H1 (cell line): Measurements from ENCODE around the gene MPV17. TPM values are rescaled to one million over a fixed set of nuclear protein-coding genes. Genes with fewer than 3 reads are reported as not detected.
A peak's percentile ranks its signal among the peaks of the same experiment; 100 is the strongest.

Experiments used
- CTCF ChIA-PET: fragments of 300-600 bp; sonication (Branson Sonifier 250); formaldehyde crosslinking; loops from one replicate; lab custom pipeline; 2021; ENCODE audit not compliant: partially characterized antibody; lab: Charles Lee
- POLR2A ChIA-PET: fragments of 300-600 bp; sonication (Branson Sonifier 250); formaldehyde crosslinking; loops from one replicate; lab custom pipeline; 2021; ENCODE audit warnings: inconsistent platforms; ENCODE audit not compliant: partially characterized antibody; lab: Charles Lee
- DNase-seq, 2 experiments: peaks; one replicate each; pipeline versions ENCODE4 v3.0.0 to v3.0.0-alpha.2; 2010 to 2022; ENCODE audit warnings: low spot score in 2 of 2, low read depth in 1 of 2, mixed read lengths in 1 of 2
- FAIRE-seq: peaks from 2 replicates; lab custom pipeline; 2011; peaks lifted over from hg19 to GRCh38; lab: Jason Lieb, UNC
- H2AFZ ChIP-seq: 2 replicates; pipeline ENCODE4 v1.8.1; 2012; ENCODE audit warnings: low read length, inconsistent platforms
- H2AK5ac ChIP-seq: 2 replicates; pipeline ENCODE4 v1.6.1; 2013; ENCODE audit warnings: low read depth, low read length
- H2BK120ac ChIP-seq: replicated peaks from 2 replicates; pipeline ENCODE3; 2013; ENCODE audit warnings: low read depth, low read length, inconsistent platforms
- H2BK12ac ChIP-seq: 2 replicates; pipeline ENCODE4 v1.6.1; 2013; ENCODE audit warnings: low read depth, low read length
- H2BK15ac ChIP-seq: 2 replicates; pipeline ENCODE4 v1.6.1; 2013; ENCODE audit warnings: low read length
- H2BK20ac ChIP-seq: 2 replicates; pipeline ENCODE4 v1.6.1; 2013; ENCODE audit warnings: low read length
- H2BK5ac ChIP-seq: 2 replicates; pipeline ENCODE4 v1.6.1; 2013; ENCODE audit warnings: low read depth, low read length
- H3K14ac ChIP-seq: 2 replicates; pipeline ENCODE4 v1.6.1; 2013; ENCODE audit warnings: inconsistent platforms; ENCODE audit not compliant: insufficient read length
- H3K18ac ChIP-seq: 2 replicates; pipeline ENCODE4 v1.6.1; 2013; ENCODE audit warnings: low read length; ENCODE audit errors: extremely low read depth
- H3K23ac ChIP-seq: 2 replicates; pipeline ENCODE4 v1.6.1; 2013; ENCODE audit warnings: inconsistent platforms; ENCODE audit not compliant: insufficient read length
- H3K23me2 ChIP-seq: 2 replicates; pipeline ENCODE4 v1.6.1; 2013; ENCODE audit warnings: low read depth, low read length
- H3K27ac ChIP-seq: 2 replicates; pipeline ENCODE4 v1.6.1; 2011; ENCODE audit warnings: low read depth, low read length, inconsistent platforms
- H3K27me3 ChIP-seq, 4 experiments: replicated peaks in 1 of 4; 1 replicate in 1 of 4; 2 replicates in 3 of 4; pipeline versions ENCODE4 v1.6.1 to v1.8.1; 2011 to 2013; ENCODE audit warnings: low read length in 3 of 4, mild to moderate bottlenecking in 3 of 4, inconsistent platforms in 2 of 4, mixed read lengths in 2 of 4, moderate library complexity in 1 of 4; ENCODE audit not compliant: control insufficient read depth in 3 of 4, insufficient read depth in 3 of 4; ENCODE audit errors: extremely low read depth in 1 of 4
- H3K36me3 ChIP-seq, 4 experiments: 2 replicates each; pipeline versions ENCODE4 v1.6.1 to v1.8.1; 2011 to 2013; ENCODE audit warnings: mild to moderate bottlenecking in 4 of 4, low read length in 3 of 4, moderate library complexity in 2 of 4, control low read depth in 1 of 4, inconsistent platforms in 1 of 4; ENCODE audit not compliant: insufficient read depth in 4 of 4, control insufficient read depth in 2 of 4
- H3K4ac ChIP-seq: replicated peaks from 2 replicates; pipeline ENCODE3; 2013; ENCODE audit warnings: low read length, low read depth, mixed read lengths, inconsistent platforms; ENCODE audit not compliant: insufficient read length
- H3K4me1 ChIP-seq, 4 experiments: replicated peaks in 1 of 4; 1 replicate in 1 of 4; 2 replicates in 3 of 4; pipeline versions ENCODE4 v1.6.1 to v1.8.1; 2011 to 2013; ENCODE audit warnings: low read length in 3 of 4, inconsistent platforms in 2 of 4, mixed read lengths in 1 of 4; ENCODE audit not compliant: insufficient read depth in 4 of 4, control insufficient read depth in 3 of 4
- H3K4me2 ChIP-seq, 2 experiments: 2 replicates each; pipeline versions ENCODE4 v1.6.1 to v1.8.1; 2011 to 2013; ENCODE audit warnings: low read depth in 2 of 2, low read length in 2 of 2, control low read depth in 1 of 2, inconsistent platforms in 1 of 2, mild to moderate bottlenecking in 1 of 2; ENCODE audit not compliant: insufficient read depth in 1 of 2
- H3K4me3 ChIP-seq, 4 experiments: fragments of 200-600, 300-600 bp in 1 of 4; sonication (generic), shearing (Covaris generic), sonication (Bioruptor Twin) in 1 of 4; 2 replicates each; pipeline versions ENCODE4 v1.5.1 to v1.8.1; 2011 to 2016; ENCODE audit warnings: low read length in 4 of 4, low read depth in 3 of 4, control low read depth in 2 of 4, inconsistent platforms in 2 of 4, mild to moderate bottlenecking in 2 of 4, mixed read lengths in 1 of 4, moderate library complexity in 1 of 4; ENCODE audit not compliant: insufficient read depth in 2 of 4; ENCODE audit errors: extremely low read depth in 1 of 4
- H3K56ac ChIP-seq: replicated peaks from 2 replicates; pipeline ENCODE3; 2013; ENCODE audit warnings: low read depth, mild to moderate bottlenecking, mixed read lengths, low read length, inconsistent platforms; ENCODE audit not compliant: insufficient read length
- H3K79me1 ChIP-seq: 2 replicates; pipeline ENCODE4 v1.6.1; 2013; ENCODE audit warnings: low read depth, low read length, control low read depth
- H3K79me2 ChIP-seq, 2 experiments: 2 replicates each; pipeline versions ENCODE4 v1.6.1 to v1.8.1; 2012 to 2013; ENCODE audit warnings: low read length in 2 of 2, mild to moderate bottlenecking in 2 of 2, inconsistent platforms in 1 of 2; ENCODE audit not compliant: insufficient read depth in 2 of 2, control insufficient read depth in 1 of 2
- H3K9ac ChIP-seq, 4 experiments: replicated peaks in 1 of 4; 1 replicate in 1 of 4; 2 replicates in 3 of 4; pipeline versions ENCODE4 v1.6.1 to v1.8.1; 2011 to 2013; ENCODE audit warnings: low read depth in 3 of 4, low read length in 3 of 4, control low read depth in 2 of 4, mild to moderate bottlenecking in 2 of 4, moderate library complexity in 2 of 4, inconsistent platforms in 1 of 4; ENCODE audit errors: extremely low read depth in 1 of 4
- H3K9me3 ChIP-seq, 2 experiments: 2 replicates each; pipeline versions ENCODE4 v1.6.1 to v1.8.1; 2012 to 2013; ENCODE audit warnings: mild to moderate bottlenecking in 2 of 2, moderate library complexity in 2 of 2, control low read depth in 1 of 2, inconsistent platforms in 1 of 2, low read depth in 1 of 2, low read length in 1 of 2, mixed read lengths in 1 of 2; ENCODE audit not compliant: insufficient read depth in 2 of 2
- H4K20me1 ChIP-seq, 2 experiments: replicated peaks in 1 of 2; 2 replicates each; pipeline versions ENCODE3 to v1.8.1; 2011 to 2013; ENCODE audit warnings: inconsistent platforms in 2 of 2, low read length in 2 of 2, mild to moderate bottlenecking in 1 of 2; ENCODE audit not compliant: insufficient read depth in 2 of 2, control insufficient read depth in 1 of 2
- H4K5ac ChIP-seq: 2 replicates; pipeline ENCODE4 v1.6.1; 2013; ENCODE audit warnings: low read length, low read depth, mixed read lengths, inconsistent platforms; ENCODE audit not compliant: insufficient read length
- H4K8ac ChIP-seq: 2 replicates; pipeline ENCODE4 v1.8.0; 2013; ENCODE audit warnings: mild to moderate bottlenecking, moderate library complexity, low read length, inconsistent platforms; ENCODE audit not compliant: insufficient read depth; ENCODE audit errors: extremely low read depth
- H4K91ac ChIP-seq: replicated peaks from 2 replicates; pipeline ENCODE3; 2013; ENCODE audit warnings: low read length, mixed read lengths, inconsistent platforms; ENCODE audit not compliant: insufficient read length
- CBX8 ChIP-seq: fragments of 300-800, 300-1000 bp; sonication (generic); IDR thresholded peaks from 2 replicates; pipeline ENCODE4 v1.7.1; 2016; ENCODE audit warnings: low read depth, low read length, borderline replicate concordance
- EZH2 ChIP-seq: fragments of 200-600 bp; sonication (generic); IDR thresholded peaks from 2 replicates; pipeline ENCODE4 v1.7.1; 2012; ENCODE audit warnings: low read depth, mild to moderate bottlenecking, moderate library complexity, low read length, inconsistent platforms; ENCODE audit not compliant: severe bottlenecking
- JUND ChIP-seq: IDR thresholded peaks from 2 replicates; pipeline ENCODE4 v1.6.1; 2011; ENCODE audit warnings: mild to moderate bottlenecking, improper control_type of control experiment, low read length
- RAD21 ChIP-seq, 2 experiments: IDR thresholded peaks in 1 of 2; conservative IDR thresholded peaks in 1 of 2; 2 replicates each; pipeline ENCODE4 v1.6.1; 2011; ENCODE audit warnings: low read depth in 2 of 2, low read length in 2 of 2, improper control_type of control experiment in 1 of 2, inconsistent platforms in 1 of 2, mild to moderate bottlenecking in 1 of 2, moderate library complexity in 1 of 2
- SIN3A ChIP-seq, 2 experiments: IDR thresholded peaks in 1 of 2; conservative IDR thresholded peaks in 1 of 2; 2 replicates each; pipeline ENCODE4 v1.6.1; 2011 to 2012; ENCODE audit warnings: low read length in 2 of 2, improper control_type of control experiment in 1 of 2, low read depth in 1 of 2, mild to moderate bottlenecking in 1 of 2
- SUZ12 ChIP-seq: fragments of 200-600 bp; sonication (generic); IDR thresholded peaks from 2 replicates; pipeline ENCODE4 v1.6.1; 2012; ENCODE audit warnings: mild to moderate bottlenecking, inconsistent platforms, low read length, moderate library complexity, mixed read lengths
- TCF12 ChIP-seq: IDR thresholded peaks from 2 replicates; pipeline ENCODE4 v1.6.1; 2011; ENCODE audit warnings: low read depth, mild to moderate bottlenecking, low read length
- WGBS, 2 experiments: shearing (Covaris generic) in 1 of 2; methylation state at CpG; one replicate each; pipeline versions ENCODE4 v1.1.6 to v1.1.7; 2013 to 2015; ENCODE audit warnings: low lambda C conversion rate in 2 of 2, mixed read lengths in 2 of 2, inconsistent platforms in 1 of 2, low coverage in 1 of 2, missing lambda C conversion rate in 1 of 2; ENCODE audit not compliant: insufficient replicate concordance in 2 of 2, insufficient coverage in 1 of 2, insufficient read length in 1 of 2; ENCODE audit errors: extremely low coverage in 1 of 2, missing lambda C conversion rate in 1 of 2; 5-methylcytosine and 5-hydroxymethylcytosine counted together
- polyA plus RNA-seq, 7 experiments: library from polyadenylated mRNA; depleted of rRNA in 3 of 7; stranded (reverse) in 5 of 7; unstranded in 2 of 7; fragments of >200 nt in 5 of 7; fragments of 200-250 nt in 2 of 7; gene quantifications; 1 replicate in 5 of 7; 2 replicates in 1 of 7; 4 replicates in 1 of 7; pipeline versions ENCODE4 v1.2.1 to v1.2.3, GENCODE V29; 2011 to 2013; ENCODE audit warnings: missing spikeins in 2 of 7, mixed read lengths in 2 of 7
- total RNA-seq: library from RNA; stranded (reverse); fragmentation: NEBNext Ultra II Directional; extraction: Animal tissue kit (Norgen Biotek cat#: 25700); gene quantifications from 2 replicates; pipeline ENCODE4 v1.2.1, GENCODE V29; 2021

The MPV17 gene
- total and polyA plus RNA-seq, 2 of the 8 experiments (the other 6 are each of a cell fraction or from before 2014, with no cell fraction given), result 45.2 to 181 TPM

DNA sequence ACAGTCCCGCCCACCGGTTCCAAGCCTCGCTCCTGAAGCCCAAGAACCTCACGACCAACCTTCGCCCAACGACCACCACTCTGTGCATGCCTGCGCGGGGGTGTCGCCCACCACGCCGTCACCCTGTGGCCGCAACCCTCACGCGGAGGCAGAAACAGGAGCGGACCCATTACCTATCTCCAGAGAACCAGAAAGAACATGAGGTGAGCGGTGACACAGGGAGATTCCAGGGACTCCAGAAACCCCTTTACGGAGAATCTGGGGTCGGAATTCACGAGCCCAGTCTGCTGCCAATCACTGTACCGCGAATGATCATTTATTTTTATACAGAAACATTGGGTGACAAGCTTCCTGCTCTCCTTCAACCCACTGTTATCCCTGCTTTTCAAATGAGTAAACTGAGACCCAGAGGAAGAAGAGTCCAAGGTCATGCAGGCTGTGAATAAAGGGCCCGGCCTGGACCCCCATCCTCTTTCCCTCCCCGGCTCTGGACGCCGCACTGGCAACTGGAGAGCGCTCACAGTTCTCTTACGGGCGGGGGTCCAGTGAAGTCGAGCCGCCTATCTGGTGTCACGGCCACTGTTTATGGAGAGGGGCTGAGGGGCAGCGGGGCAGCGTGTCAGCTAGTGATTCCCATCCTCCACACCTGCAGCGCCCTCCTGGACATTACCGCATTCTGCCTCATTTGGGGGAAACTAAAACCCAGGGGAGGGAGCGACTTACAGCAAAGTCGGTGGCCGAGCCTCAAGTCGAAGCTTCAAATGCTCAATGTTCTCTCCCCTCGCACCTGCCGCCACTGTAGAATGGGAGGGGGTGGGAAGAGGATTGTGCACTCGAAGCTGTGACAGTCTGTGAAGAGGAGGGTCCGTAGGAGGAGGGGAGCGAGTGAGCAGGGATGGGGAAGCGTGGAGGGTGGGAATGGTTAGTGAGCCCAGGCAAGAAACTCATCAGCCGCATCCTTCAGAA lies 59.3 kb downstream of the MPV17 start:
- Histone ChIP-seq H3K79me2 (peaks cover 0 to 2% of the 10 kb centered on the region in 2 experiments; a peak in 1 of 4 replicates), H3K23me2 (peaks cover 19% of the 10 kb centered on the region; the same call in 1 of the 2 replicates), H2BK12ac (peak overlapping the region; percentile 68; the same call in 1 of the 2 replicates), H3K4me1 (peaks cover 3 to 19% (median 14%) of the 10 kb centered on the region in 4 experiments), H3K18ac (peak overlapping the region; percentile 78), H3K27me3 (peaks cover 39 to 73% (median 61%) of the 10 kb centered on the region in 4 experiments), H4K5ac (peak overlapping the region; percentile 44), H2AFZ (peak overlapping the region; percentile 56; the same call in 1 of the 2 replicates), H3K23ac (no peak overlapping the region), H2BK120ac (no peak overlapping the region), H2AK5ac (no peak overlapping the region), H3K56ac (no peak overlapping the region), H3K9me3 (no peaks in the 10 kb centered on the region), H3K36me3 (no peaks in the 10 kb centered on the region), H4K91ac (peak overlapping the region; percentile 14), H3K79me1 (no peaks in the 10 kb centered on the region), H4K20me1 (peaks cover 0 to 8% of the 10 kb centered on the region in 2 experiments), H4K8ac (no peak overlapping the region; the same call in none of the 2 replicates), H3K9ac (no peak overlapping the region), H2BK15ac (peak overlapping the region; percentile 75; the same call in 1 of the 2 replicates), H3K4ac (peak overlapping the region; percentile 70), H3K4me3 (peak overlapping the region; percentile 60 to 85 (median 63)), H2BK5ac (no peak overlapping the region; the same call in 1 of the 2 replicates), H2BK20ac (no peak overlapping the region), H3K14ac (no peak overlapping the region), H3K4me2 (peak overlapping the region; percentile 88 to 99), H3K27ac (no peak overlapping the region)
- WGBS, 2 experiments, result 3% methylated on average over 46 of the region's 46 CpGs; no CpG with 5 or more reads in 1 of the 2 experiments
- FAIRE-seq, result no peak
- ChIA-PET POLR2A (interaction anchor here (0.9 to 8.2 kb wide), 10 partner anchors 8 to 52 kb away, joined by 3 to 71 read pairs (median 5); partner anchors contain the start of genes ATRAID, CAD, DNAJC5G and SLC5A6), CTCF (interaction anchor here (0.7 to 14.1 kb wide), 17 partner anchors 10 to 184 kb away, joined by 3 to 288 read pairs (median 6); partner anchors contain the start of genes DNAJC5G, EIF2B4, PREB and SNX17)
- peak in 1 of 2 experiments; percentile 71 for DNase-seq
- TF ChIP-seq EZH2 (peak; percentile 88), JUND (no peak), SUZ12 (peak; percentile 89), CBX8 (no peak), RAD21 (IDR thresholded peaks at IDR 0.05 in 1 of 2, conservative IDR thresholded peaks at IDR 0.05 in 1 of 2; ENCODE audit: low read depth in 2 of 2, low read length in 2 of 2) (no peak), TCF12 (no peak), SIN3A (conservative IDR thresholded peaks at IDR 0.05 in 1 of 2, IDR thresholded peaks at IDR 0.05 in 1 of 2; ENCODE audit: low read depth in 1 of 2, low read length in 2 of 2) (peak in 1 of 2 experiments; percentile 59; a peak in 1 of 4 replicates)
